WTC11 (cell line): Measurements from ENCODE around the gene RRBP1. TPM values are rescaled to one million over a fixed set of nuclear protein-coding genes. Genes with fewer than 3 reads are reported as not detected.
A peak's percentile ranks its signal among the peaks of the same experiment; 100 is the strongest.

Source experiments
- ATAC-seq: fragments of 200-7000 bp; cut with Tn5 transposase; 2 replicates; pipeline ENCODE4 v1.10.0; 2021; ENCODE audit warnings: mild to moderate bottlenecking, moderate library complexity
- CTCF ChIA-PET: fragments of 300-600 bp; sonication (Branson Sonifier 250); formaldehyde crosslinking; loops from one replicate; lab custom pipeline; 2021; ENCODE audit warnings: antibody characterized with exemption; lab: Charles Lee
- POLR2A ChIA-PET: fragments of 350-600 bp; sonication (Branson Sonifier 250); formaldehyde crosslinking; loops from one replicate; lab custom pipeline; 2021; ENCODE audit warnings: antibody characterized with exemption; lab: Charles Lee
- DNase-seq: peaks from one replicate; pipeline ENCODE4 v3.0.0; 2021; ENCODE audit warnings: low spot score
- H3K27ac Mint-ChIP-seq: 2 replicates; pipeline ENCODE4 v1.8.0; 2021; ENCODE audit warnings: mixed read lengths
- H3K27me3 Mint-ChIP-seq: 2 replicates; pipeline ENCODE4 v1.8.0; 2021; ENCODE audit warnings: low read depth, mild to moderate bottlenecking, moderate library complexity, mixed read lengths
- H3K36me3 Mint-ChIP-seq: 2 replicates; pipeline ENCODE4 v1.8.0; 2021; ENCODE audit warnings: mixed read lengths
- H3K4me1 Mint-ChIP-seq: 2 replicates; pipeline ENCODE4 v1.8.0; 2022; ENCODE audit warnings: mixed read lengths
- H3K4me3 Mint-ChIP-seq: 2 replicates; pipeline ENCODE4 v1.8.0; 2021; ENCODE audit warnings: mild to moderate bottlenecking, moderate library complexity, mixed read lengths
- H3K9me3 Mint-ChIP-seq: 2 replicates; pipeline ENCODE4 v1.8.0; 2021; ENCODE audit warnings: mixed read lengths
- ETV6 ChIP-seq: sonication (generic); formaldehyde crosslinking; IDR thresholded peaks from 2 replicates; pipeline ENCODE4 v1.8.1; 2022; ENCODE audit warnings: mild to moderate bottlenecking, missing genetic modification reagents
- FOXP1 ChIP-seq: sonication (generic); formaldehyde crosslinking; IDR thresholded peaks from 2 replicates; pipeline ENCODE4 v1.8.0; 2022; ENCODE audit warnings: missing genetic modification reagents, mild to moderate bottlenecking, moderate library complexity, borderline replicate concordance
- MYBL2 ChIP-seq: sonication (generic); formaldehyde crosslinking; IDR thresholded peaks from 2 replicates; pipeline ENCODE4 v1.8.1; 2023; ENCODE audit warnings: mild to moderate bottlenecking, moderate library complexity, missing genetic modification reagents
- ZNF121 ChIP-seq: sonication (generic); formaldehyde crosslinking; IDR thresholded peaks from 2 replicates; pipeline ENCODE4 v1.8.0; 2023; ENCODE audit warnings: missing genetic modification reagents
- ZNF671 ChIP-seq: fragments of 250-450 bp; sonication (Bioruptor Pico); IDR thresholded peaks from 2 replicates; pipeline ENCODE4 v1.8.0; 2021; ENCODE audit warnings: mild to moderate bottlenecking
- total RNA-seq: library from RNA; stranded (reverse); gene quantifications from 3 replicates; pipeline ENCODE4 v1.2.3, GENCODE V29; 2021
- TF ChIP-seq, protein P1 (sequence below): sonication (generic); formaldehyde crosslinking; conservative IDR thresholded peaks from 2 replicates; pipeline ENCODE4 v1.8.1; 2023; ENCODE audit warnings: mild to moderate bottlenecking, low read depth, missing genetic modification reagents, moderate library complexity
- TF ChIP-seq, protein P2 (sequence below): sonication (generic); formaldehyde crosslinking; IDR thresholded peaks from 2 replicates; pipeline ENCODE4 v1.8.0; 2022; ENCODE audit warnings: mild to moderate bottlenecking, missing genetic modification reagents
- TF ChIP-seq, protein P3 (sequence below): sonication (generic); formaldehyde crosslinking; IDR thresholded peaks from 2 replicates; pipeline ENCODE4 v1.8.0; 2022; ENCODE audit warnings: mild to moderate bottlenecking, missing genetic modification reagents
- TF ChIP-seq, protein P4 (sequence below): fragments of 250-450 bp; sonication (Bioruptor Pico); IDR thresholded peaks from 2 replicates; pipeline ENCODE4 v2.1.2; 2022; ENCODE audit warnings: mild to moderate bottlenecking, moderate library complexity
- TF ChIP-seq, protein P5 (sequence below): fragments of 250-450 bp; sonication (Bioruptor Pico); IDR thresholded peaks from 2 replicates; pipeline ENCODE4 v1.9.0; 2021; ENCODE audit warnings: mild to moderate bottlenecking, borderline replicate concordance

The RRBP1 gene
- total RNA-seq, 1 experiment from 2014 or later: 171 TPM

DNA sequence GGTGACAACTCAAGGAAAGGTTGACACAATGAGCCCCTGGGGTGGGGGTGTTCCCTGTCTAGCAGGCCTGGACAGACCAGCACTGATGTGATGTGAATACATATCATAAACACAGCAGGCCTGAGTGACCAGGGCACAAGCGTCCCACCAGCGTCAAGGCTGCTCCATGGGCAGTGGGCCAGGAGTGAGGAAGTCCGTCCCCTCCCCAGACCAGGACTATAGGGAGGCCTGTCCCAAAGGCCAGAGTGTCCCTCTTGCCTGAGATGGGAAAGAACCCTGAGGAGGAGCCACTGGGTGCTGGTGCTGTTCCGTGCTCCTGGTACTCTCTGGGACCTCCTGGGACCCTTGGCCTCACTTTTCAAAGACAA is 44.6 kb downstream of the RRBP1 start (continued):
- TF ChIP-seq, protein P1, sequence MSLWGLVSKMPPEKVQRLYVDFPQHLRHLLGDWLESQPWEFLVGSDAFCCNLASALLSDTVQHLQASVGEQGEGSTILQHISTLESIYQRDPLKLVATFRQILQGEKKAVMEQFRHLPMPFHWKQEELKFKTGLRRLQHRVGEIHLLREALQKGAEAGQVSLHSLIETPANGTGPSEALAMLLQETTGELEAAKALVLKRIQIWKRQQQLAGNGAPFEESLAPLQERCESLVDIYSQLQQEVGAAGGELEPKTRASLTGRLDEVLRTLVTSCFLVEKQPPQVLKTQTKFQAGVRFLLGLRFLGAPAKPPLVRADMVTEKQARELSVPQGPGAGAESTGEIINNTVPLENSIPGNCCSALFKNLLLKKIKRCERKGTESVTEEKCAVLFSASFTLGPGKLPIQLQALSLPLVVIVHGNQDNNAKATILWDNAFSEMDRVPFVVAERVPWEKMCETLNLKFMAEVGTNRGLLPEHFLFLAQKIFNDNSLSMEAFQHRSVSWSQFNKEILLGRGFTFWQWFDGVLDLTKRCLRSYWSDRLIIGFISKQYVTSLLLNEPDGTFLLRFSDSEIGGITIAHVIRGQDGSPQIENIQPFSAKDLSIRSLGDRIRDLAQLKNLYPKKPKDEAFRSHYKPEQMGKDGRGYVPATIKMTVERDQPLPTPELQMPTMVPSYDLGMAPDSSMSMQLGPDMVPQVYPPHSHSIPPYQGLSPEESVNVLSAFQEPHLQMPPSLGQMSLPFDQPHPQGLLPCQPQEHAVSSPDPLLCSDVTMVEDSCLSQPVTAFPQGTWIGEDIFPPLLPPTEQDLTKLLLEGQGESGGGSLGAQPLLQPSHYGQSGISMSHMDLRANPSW (CRISPR knock-in tag): no peak
- no peak for TF ChIP-seq MYBL2 (CRISPR knock-in tag)
- TF ChIP-seq, protein P2, sequence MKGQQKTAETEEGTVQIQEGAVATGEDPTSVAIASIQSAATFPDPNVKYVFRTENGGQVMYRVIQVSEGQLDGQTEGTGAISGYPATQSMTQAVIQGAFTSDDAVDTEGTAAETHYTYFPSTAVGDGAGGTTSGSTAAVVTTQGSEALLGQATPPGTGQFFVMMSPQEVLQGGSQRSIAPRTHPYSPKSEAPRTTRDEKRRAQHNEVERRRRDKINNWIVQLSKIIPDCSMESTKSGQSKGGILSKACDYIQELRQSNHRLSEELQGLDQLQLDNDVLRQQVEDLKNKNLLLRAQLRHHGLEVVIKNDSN (CRISPR knock-in tag): no peak

DNA sequence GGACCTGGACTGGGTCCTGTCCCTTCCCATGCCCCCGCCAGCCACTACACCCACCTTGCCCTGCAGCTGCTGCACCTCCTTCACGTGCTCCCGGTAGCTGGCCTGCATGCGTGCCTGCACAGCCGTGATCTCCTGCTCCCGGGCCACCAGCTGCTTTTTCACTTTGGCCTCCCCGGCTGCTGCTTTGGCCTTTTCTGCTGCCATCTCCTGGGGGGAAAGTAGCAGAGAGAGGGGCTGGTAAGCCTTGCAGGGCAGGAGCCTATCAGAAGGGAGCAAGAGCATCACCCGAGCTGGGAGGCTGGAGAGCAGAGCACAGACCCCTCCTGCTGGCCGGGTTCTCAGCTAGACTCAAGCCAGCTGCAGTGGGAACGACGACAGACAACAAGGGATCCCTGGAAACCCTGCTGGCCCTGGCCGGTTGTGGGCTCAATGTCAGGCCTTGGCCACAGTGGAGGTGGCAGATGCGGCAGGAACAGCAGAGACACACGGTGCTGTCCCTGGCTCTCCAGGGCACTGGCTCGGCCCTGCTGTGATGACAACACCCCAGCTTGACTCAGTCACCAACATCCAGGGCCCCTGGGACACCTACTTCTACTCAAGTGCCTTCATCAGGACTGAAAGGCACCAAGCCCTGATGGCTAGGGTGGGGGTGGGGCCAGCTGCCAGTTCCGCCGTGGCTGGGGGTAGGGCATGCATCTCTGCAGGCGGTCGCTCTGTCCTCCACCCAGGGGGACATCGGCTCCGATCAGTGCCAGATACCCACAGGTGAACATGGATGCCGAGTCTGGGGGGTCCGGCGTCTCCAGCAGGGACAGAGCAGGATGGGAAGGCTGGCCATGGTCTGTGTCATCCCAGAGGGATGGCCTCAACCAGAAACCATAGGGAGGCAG is 45.3 kb downstream of the RRBP1 start:
- peak; percentile 56; the same call in 1 of the 2 replicates for TF ChIP-seq ZNF121 (CRISPR knock-in tag)
- 0 out of 2 replicates have a peak, but pooled peaks have one; percentile 26 for TF ChIP-seq FOXP1 (CRISPR knock-in tag)
- TF ChIP-seq, protein P3, sequence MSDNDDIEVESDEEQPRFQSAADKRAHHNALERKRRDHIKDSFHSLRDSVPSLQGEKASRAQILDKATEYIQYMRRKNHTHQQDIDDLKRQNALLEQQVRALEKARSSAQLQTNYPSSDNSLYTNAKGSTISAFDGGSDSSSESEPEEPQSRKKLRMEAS: no peak
- ChIA-PET POLR2A (interaction anchor here (1.1 kb wide), 1 partner anchor 46 kb away, joined by 3 read pairs; no protein-coding TSS in a partner anchor), CTCF (interaction anchor here (0.5 to 1.7 kb wide), 10 partner anchors 9 to 302 kb away, joined by 3 to 11 read pairs (median 3); partner anchors contain the start of gene RRBP1)
- Mint-ChIP-seq H3K4me1 (peaks cover 13% of the 10 kb centered on the region; the same call in 1 of the 2 replicates), H3K27ac (peak overlapping the region; percentile 32; the same call in 1 of the 2 replicates), H3K36me3 (peaks cover 46% of the 10 kb centered on the region), H3K27me3 (no peaks in the 10 kb centered on the region), H3K4me3 (no peak overlapping the region), H3K9me3 (no peaks in the 10 kb centered on the region)
- DNase-seq: peak; percentile 51
- peak; percentile 93 for ATAC-seq

DNA sequence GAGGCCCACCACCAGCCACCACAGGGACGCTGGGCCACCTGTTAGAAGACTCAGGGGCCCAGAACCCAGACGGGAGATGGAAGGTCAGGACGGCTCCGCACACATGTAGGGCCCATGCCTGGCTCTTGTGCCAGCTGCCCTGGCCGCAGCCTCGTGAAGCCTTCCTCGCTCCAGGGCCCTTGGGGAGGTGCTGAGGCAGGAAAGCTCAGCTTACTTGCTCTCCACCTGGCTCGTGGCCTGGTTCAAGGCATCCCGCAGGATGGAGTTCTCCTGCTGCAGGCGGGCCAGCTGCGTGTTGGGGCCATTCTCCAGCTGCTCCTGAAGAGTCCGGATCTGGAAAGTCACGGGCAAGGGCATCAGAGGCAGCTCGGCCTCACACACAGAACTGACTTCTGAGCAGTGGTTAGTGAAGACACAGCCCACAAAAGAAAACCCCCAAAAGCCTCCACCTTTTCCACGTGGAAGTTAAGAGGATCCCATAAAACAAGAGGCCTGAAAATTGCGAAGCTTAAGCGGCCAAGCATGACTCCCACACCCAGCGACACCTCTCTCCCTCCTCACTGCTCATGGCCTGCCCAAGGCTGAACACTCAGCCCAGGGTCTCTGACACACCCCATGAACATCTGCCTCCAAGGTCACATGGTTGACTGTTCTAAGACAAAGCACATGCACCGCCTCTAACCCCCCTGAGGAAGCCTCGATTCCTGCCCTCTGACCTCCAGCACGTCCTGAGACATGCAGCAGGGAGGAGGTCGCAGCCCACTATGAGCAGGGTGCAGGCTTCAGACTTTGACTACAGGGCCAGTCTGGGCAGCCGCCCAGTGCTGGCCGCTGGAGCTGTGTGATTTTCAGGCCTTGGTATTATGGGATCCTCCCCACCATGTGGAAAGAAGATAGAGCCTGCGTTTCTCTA is 46.5 kb downstream of the RRBP1 start:
- ATAC-seq (no peak), DNase-seq (no peak)
- H3K4me1 Mint-ChIP-seq: peaks cover 13% of the 10 kb centered on the region; the same call in 1 of the 2 replicates
- no peak overlapping the region for H3K4me3 Mint-ChIP-seq
- peaks cover 49% of the 10 kb centered on the region for H3K36me3 Mint-ChIP-seq
- H3K27me3 Mint-ChIP-seq: no peaks in the 10 kb centered on the region
- TF ChIP-seq, protein P4, sequence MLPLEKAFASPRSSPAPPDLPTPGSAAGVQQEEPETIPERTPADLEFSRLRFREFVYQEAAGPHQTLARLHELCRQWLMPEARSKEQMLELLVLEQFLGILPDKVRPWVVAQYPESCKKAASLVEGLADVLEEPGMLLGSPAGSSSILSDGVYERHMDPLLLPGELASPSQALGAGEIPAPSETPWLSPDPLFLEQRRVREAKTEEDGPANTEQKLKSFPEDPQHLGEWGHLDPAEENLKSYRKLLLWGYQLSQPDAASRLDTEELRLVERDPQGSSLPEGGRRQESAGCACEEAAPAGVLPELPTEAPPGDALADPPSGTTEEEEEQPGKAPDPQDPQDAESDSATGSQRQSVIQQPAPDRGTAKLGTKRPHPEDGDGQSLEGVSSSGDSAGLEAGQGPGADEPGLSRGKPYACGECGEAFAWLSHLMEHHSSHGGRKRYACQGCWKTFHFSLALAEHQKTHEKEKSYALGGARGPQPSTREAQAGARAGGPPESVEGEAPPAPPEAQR (CRISPR knock-in tag): no peak
- TF ChIP-seq, protein P5, sequence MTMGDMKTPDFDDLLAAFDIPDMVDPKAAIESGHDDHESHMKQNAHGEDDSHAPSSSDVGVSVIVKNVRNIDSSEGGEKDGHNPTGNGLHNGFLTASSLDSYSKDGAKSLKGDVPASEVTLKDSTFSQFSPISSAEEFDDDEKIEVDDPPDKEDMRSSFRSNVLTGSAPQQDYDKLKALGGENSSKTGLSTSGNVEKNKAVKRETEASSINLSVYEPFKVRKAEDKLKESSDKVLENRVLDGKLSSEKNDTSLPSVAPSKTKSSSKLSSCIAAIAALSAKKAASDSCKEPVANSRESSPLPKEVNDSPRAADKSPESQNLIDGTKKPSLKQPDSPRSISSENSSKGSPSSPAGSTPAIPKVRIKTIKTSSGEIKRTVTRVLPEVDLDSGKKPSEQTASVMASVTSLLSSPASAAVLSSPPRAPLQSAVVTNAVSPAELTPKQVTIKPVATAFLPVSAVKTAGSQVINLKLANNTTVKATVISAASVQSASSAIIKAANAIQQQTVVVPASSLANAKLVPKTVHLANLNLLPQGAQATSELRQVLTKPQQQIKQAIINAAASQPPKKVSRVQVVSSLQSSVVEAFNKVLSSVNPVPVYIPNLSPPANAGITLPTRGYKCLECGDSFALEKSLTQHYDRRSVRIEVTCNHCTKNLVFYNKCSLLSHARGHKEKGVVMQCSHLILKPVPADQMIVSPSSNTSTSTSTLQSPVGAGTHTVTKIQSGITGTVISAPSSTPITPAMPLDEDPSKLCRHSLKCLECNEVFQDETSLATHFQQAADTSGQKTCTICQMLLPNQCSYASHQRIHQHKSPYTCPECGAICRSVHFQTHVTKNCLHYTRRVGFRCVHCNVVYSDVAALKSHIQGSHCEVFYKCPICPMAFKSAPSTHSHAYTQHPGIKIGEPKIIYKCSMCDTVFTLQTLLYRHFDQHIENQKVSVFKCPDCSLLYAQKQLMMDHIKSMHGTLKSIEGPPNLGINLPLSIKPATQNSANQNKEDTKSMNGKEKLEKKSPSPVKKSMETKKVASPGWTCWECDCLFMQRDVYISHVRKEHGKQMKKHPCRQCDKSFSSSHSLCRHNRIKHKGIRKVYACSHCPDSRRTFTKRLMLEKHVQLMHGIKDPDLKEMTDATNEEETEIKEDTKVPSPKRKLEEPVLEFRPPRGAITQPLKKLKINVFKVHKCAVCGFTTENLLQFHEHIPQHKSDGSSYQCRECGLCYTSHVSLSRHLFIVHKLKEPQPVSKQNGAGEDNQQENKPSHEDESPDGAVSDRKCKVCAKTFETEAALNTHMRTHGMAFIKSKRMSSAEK (CRISPR knock-in tag): no peak
- TF ChIP-seq ZNF671 (CRISPR knock-in tag) (no peak), ETV6 (CRISPR knock-in tag) (no peak)
- POLR2A ChIA-PET: no interaction called here
- CTCF ChIA-PET: interaction anchor here (1.0 to 1.7 kb wide), 6 partner anchors 11 to 130 kb away, joined by 3 to 11 read pairs (median 6); no protein-coding TSS in a partner anchor
- no peaks in the 10 kb centered on the region for H3K9me3 Mint-ChIP-seq
- H3K27ac Mint-ChIP-seq: peak overlapping the region; percentile 32; the same call in 1 of the 2 replicates
